HG03342 (cell line): ENCODE measurements around the gene IFIT3.

Experiments used
- ATAC-seq: cut with Tn5 transposase; IDR thresholded peaks from one replicate; pipeline ENCODE4 v1.9.1; 2021; ENCODE audit warnings: mild to moderate bottlenecking, moderate library complexity; ENCODE audit not compliant: unreplicated experiment

Gene IFIT3

GRCh38 chr10:89355394-89355931 lies 27.7 kb downstream of the IFIT3 start:
- no peak for ATAC-seq

- ATAC-seq: no peak
Observed at GRCh38 chr10:89357096-89357495, 29.3 kb downstream of the IFIT3 start.

- no peak for ATAC-seq
Observed at GRCh38 chr10:89357975-89358374, 30.2 kb downstream of the IFIT3 start.

- no peak for ATAC-seq
Observed at GRCh38 chr10:89360157-89360556, 32.4 kb downstream of the IFIT3 start.

GRCh38 chr10:89362929-89363328 lies 35.1 kb downstream of the IFIT3 start:
- ATAC-seq: no peak

GRCh38 chr10:89363729-89364442 lies 36.1 kb downstream of the IFIT3 start:
- ATAC-seq: no peak

- ATAC-seq: no peak
Observed at GRCh38 chr10:89364531-89364930, 36.7 kb downstream of the IFIT3 start.

- ATAC-seq: peak; percentile 88
Observed at GRCh38 chr10:89367529-89367928, 39.7 kb downstream of the IFIT3 start.

- ATAC-seq: no peak
Observed at GRCh38 chr10:89368129-89368528, 40.3 kb downstream of the IFIT3 start.

GRCh38 chr10:89369156-89370105 lies 41.6 kb downstream of the IFIT3 start:
- ATAC-seq: no peak

- no peak for ATAC-seq
Observed at GRCh38 chr10:89371079-89371478, 43.3 kb downstream of the IFIT3 start.

- no peak for ATAC-seq
Observed at GRCh38 chr10:89371987-89372386, 44.2 kb downstream of the IFIT3 start.

- ATAC-seq: no peak
Observed at GRCh38 chr10:89373916-89374711, 46.3 kb downstream of the IFIT3 start.

GRCh38 chr10:89374713-89375141 lies 46.9 kb downstream of the IFIT3 start:
- ATAC-seq: no peak

GRCh38 chr10:89377705-89378637 lies 50.2 kb downstream of the IFIT3 start, which contains the start of gene IFIT1B:
TSS of gene IFIT1B (plus strand) at chr10:89378056. CDS start at chr10:89378136, 80 bp downstream.
- no peak for ATAC-seq

GRCh38 chr10:89379103-89379502 lies 51.3 kb downstream of the IFIT3 start:
- ATAC-seq: no peak

- no peak for ATAC-seq
Observed at GRCh38 chr10:89382757-89383156, 55.0 kb downstream of the IFIT3 start.

- ATAC-seq: no peak
Observed at GRCh38 chr10:89384474-89385340, 56.9 kb downstream of the IFIT3 start.

- ATAC-seq: no peak
Observed at GRCh38 chr10:89388806-89389205, 61.0 kb downstream of the IFIT3 start.
